ENCODE measurements around the gene ASB2. TPM values are rescaled to one million over a fixed set of nuclear protein-coding genes. Genes with fewer than 3 reads are reported as not detected.

The ASB2 gene
- total RNA-seq, 3 donors from 2014 or later (not counting 1 experiment from before 2014, with no cell fraction given): 3.7 to 7.2 (median 4.8) TPM

DNA sequence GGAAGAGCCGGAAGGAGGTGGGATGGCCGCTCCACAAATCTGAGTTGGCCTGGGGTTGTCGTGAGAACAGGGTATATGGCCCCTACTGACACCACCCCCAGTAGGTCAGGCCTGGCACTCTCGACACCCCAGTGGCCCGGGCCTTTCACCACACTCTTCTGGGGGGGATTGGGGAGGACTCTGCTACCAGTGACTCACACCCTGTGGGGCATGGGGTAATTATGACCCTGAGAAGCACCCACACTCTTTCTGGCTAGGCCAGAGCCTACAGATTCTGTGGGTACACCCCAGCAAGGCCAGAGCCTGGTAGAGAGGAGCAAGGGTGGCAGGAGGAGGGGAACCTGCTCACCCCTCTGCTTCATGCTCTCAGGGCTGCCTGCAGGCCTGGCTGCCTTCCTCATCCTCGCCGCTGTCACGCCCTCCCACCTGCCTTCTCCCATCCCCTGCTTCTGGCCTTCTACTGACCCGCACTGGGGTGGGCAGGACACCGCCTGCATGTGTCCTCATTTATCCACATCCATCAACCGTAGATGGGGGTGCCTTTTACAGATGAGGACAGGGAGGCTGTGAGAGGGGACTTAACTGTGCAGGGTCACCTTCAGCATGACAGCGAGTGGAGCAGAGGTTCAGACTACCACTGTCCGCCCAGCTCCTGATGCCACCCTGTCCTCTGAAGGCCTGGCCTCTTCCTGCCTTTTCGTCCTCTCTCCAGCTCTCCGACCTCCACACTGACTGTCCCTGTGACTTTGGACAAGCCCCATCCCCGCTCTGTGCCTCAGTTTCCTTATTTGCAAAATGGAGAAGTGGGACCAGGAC lies 18.4 kb downstream of the ASB2 start:
- Histone ChIP-seq H3K27ac (ENCODE audit: low read length) (peak overlapping the region; percentile 2), H3K4me3 (ENCODE audit: low read length) (no peak overlapping the region), H3K36me3 (ENCODE audit: control insufficient read depth, insufficient read depth, low read length) (no peaks in the 10 kb centered on the region), H3K27me3 (ENCODE audit: control insufficient read depth, insufficient read depth, low read length) (no peaks in the 10 kb centered on the region), H3K9me3 (ENCODE audit: control insufficient read depth, insufficient read depth, low read length) (no peaks in the 10 kb centered on the region), H3K4me1 (ENCODE audit: control insufficient read depth, insufficient read depth, low read length) (peaks cover 98% of the 10 kb centered on the region)
- 97% methylated on average over 12 of the region's 16 CpGs for WGBS (ENCODE audit: insufficient coverage)
- TF ChIP-seq CTCF (IDR thresholded peaks at IDR 0.05): no peak
- no peaks in the 10 kb centered on the region for H3K36me3 Mint-ChIP-seq
- peak overlapping the region; percentile 95 to 97 for H3K27ac Mint-ChIP-seq
- H3K4me1 Mint-ChIP-seq: peaks cover 81 to 93% of the 10 kb centered on the region in 2 donors
- peak in 1 of 2 donors; percentile 36 for DNase-seq
- ATAC-seq: peak in 1 of 3 donors; percentile 0
- H3K9me3 Mint-ChIP-seq: no peaks in the 10 kb centered on the region
- H3K27me3 Mint-ChIP-seq (ENCODE audit: low read depth in 2 of 2): no peaks in the 10 kb centered on the region
- intact Hi-C loops (cut with micrococcal nuclease): loop anchor here (5.0 kb wide), 1 partner anchor 44 kb away; no protein-coding TSS in a partner anchor
- H3K4me3 Mint-ChIP-seq: peak overlapping the region; percentile 18

- intact Hi-C loops (cut with micrococcal nuclease): loop anchor here (5.0 kb wide), 1 partner anchor 45 kb away; no protein-coding TSS in a partner anchor
- peak overlapping the region; percentile 2 for H3K27ac ChIP-seq (ENCODE audit: low read length)
- 87% methylated on average over 6 of the region's 7 CpGs for WGBS (ENCODE audit: insufficient coverage)
- H3K27me3 ChIP-seq (ENCODE audit: control insufficient read depth, insufficient read depth, low read length): no peaks in the 10 kb centered on the region
- TF ChIP-seq CTCF (IDR thresholded peaks at IDR 0.05): no peak
- Mint-ChIP-seq H3K9me3 (no peaks in the 10 kb centered on the region), H3K27me3 (ENCODE audit: low read depth in 2 of 2) (no peaks in the 10 kb centered on the region), H3K4me1 (peaks cover 75 to 87% of the 10 kb centered on the region in 2 donors), H3K27ac (peak overlapping the region; percentile 95 to 97), H3K4me3 (peak overlapping the region; percentile 18), H3K36me3 (no peaks in the 10 kb centered on the region)
- no peak for DNase-seq
- no peak for ATAC-seq
- peaks cover 93% of the 10 kb centered on the region for H3K4me1 ChIP-seq (ENCODE audit: control insufficient read depth, insufficient read depth, low read length)
- no peaks in the 10 kb centered on the region for H3K36me3 ChIP-seq (ENCODE audit: control insufficient read depth, insufficient read depth, low read length)
- no peak overlapping the region for H3K4me3 ChIP-seq (ENCODE audit: low read length)
- no peaks in the 10 kb centered on the region for H3K9me3 ChIP-seq (ENCODE audit: control insufficient read depth, insufficient read depth, low read length)
Observed at GRCh38 chr14:93957333-93957710, 19.0 kb downstream of the ASB2 start.

GRCh38 chr14:93956514-93957332 lies 19.6 kb downstream of the ASB2 start:
- no peak for TF ChIP-seq CTCF (IDR thresholded peaks at IDR 0.05)
- no peak overlapping the region for H3K4me3 ChIP-seq (ENCODE audit: low read length)
- no peaks in the 10 kb centered on the region for H3K36me3 ChIP-seq (ENCODE audit: control insufficient read depth, insufficient read depth, low read length)
- ATAC-seq (no peak), DNase-seq (peak in 1 of 2 donors; percentile 48)
- peaks cover 87% of the 10 kb centered on the region for H3K4me1 ChIP-seq (ENCODE audit: control insufficient read depth, insufficient read depth, low read length)
- H3K4me3 Mint-ChIP-seq: peak overlapping the region; percentile 18
- intact Hi-C loops (cut with micrococcal nuclease): loop anchor here (5.0 kb wide), 1 partner anchor 46 kb away; no protein-coding TSS in a partner anchor
- no peaks in the 10 kb centered on the region for H3K27me3 Mint-ChIP-seq (ENCODE audit: low read depth in 2 of 2)
- no peaks in the 10 kb centered on the region for H3K36me3 Mint-ChIP-seq
- no peaks in the 10 kb centered on the region for H3K27me3 ChIP-seq (ENCODE audit: control insufficient read depth, insufficient read depth, low read length)
- H3K9me3 Mint-ChIP-seq: no peaks in the 10 kb centered on the region
- peak overlapping the region; percentile 95 to 97 for H3K27ac Mint-ChIP-seq
- no peak overlapping the region for H3K27ac ChIP-seq (ENCODE audit: low read length)
- no peaks in the 10 kb centered on the region for H3K9me3 ChIP-seq (ENCODE audit: control insufficient read depth, insufficient read depth, low read length)
- WGBS (ENCODE audit: insufficient coverage): 52% methylated on average over 14 of the region's 14 CpGs
- H3K4me1 Mint-ChIP-seq: peaks cover 71 to 81% of the 10 kb centered on the region in 2 donors
